Adrenal gland (tissue), 12 donors: ENCODE measurements around the gene PMAIP1. TPM values are rescaled to one million over a fixed set of nuclear protein-coding genes. Genes with fewer than 3 reads are reported as not detected.

Experiments
- DNase-seq, 7 donors: peaks; one replicate each; pipeline ENCODE4 v3.0.0-alpha.2; 2019 to 2020
- H3K27ac ChIP-seq, 5 donors: fragments of 200-600 bp; sonication (generic) in 4 of 5; 1 replicate in 3 of 5; 2 replicates in 2 of 5; pipeline versions ENCODE4 v1.5.1 to v1.8.0; 2016 to 2020; ENCODE audit warnings: mild to moderate bottlenecking in 1 of 5
- H3K27me3 ChIP-seq: fragments of 200-600 bp; 2 replicates; pipeline ENCODE4 v1.8.0; 2021
- H3K36me3 ChIP-seq, 2 donors: fragments of 200-600 bp; replicated peaks in 1 of 2; 1 replicate in 1 of 2; 2 replicates in 1 of 2; pipeline versions ENCODE4 v1.5.1 to v1.8.0; 2018 to 2022
- H3K4me1 ChIP-seq, 2 donors: fragments of 200-600 bp; replicated peaks in 1 of 2; 1 replicate in 1 of 2; 2 replicates in 1 of 2; pipeline versions ENCODE4 v1.5.1 to v1.8.0; 2018 to 2021
- H3K4me3 ChIP-seq, 4 donors: fragments of 200-600 bp; sonication (generic) in 3 of 4; one replicate each; pipeline ENCODE4 v1.5.1; 2016 to 2018
- H3K9me3 ChIP-seq, 3 donors: fragments of 200-600 bp; sonication (generic) in 1 of 3; replicated peaks in 1 of 3; 1 replicate in 2 of 3; 2 replicates in 1 of 3; pipeline versions ENCODE4 v1.5.1 to v1.8.0; 2016 to 2021
- POLR2A ChIP-seq, 2 donors: fragments of 450-650 bp; IDR thresholded peaks; one replicate each; pipeline ENCODE4 v1.6.1; 2017; ENCODE audit warnings: antibody characterized with exemption in 2 of 2, mild to moderate bottlenecking in 2 of 2, moderate library complexity in 1 of 2
- WGBS, 4 donors: extraction: QIAGEN DNeasy Blood & Tissue Kit in 2 of 4; methylation state at CpG; one replicate each; pipeline versions ENCODE4 v1.1.5 to v1.1.7; 2013 to 2017; 5-methylcytosine and 5-hydroxymethylcytosine counted together
- intact Hi-C, 2 donors: fragments of 100-400 bp; cut with DNase I; formaldehyde crosslinking; loops; one replicate each; pipeline versions ENCODE4 v1.14.1 to v1.15.0; 2022 to 2023
- polyA plus RNA-seq, 3 donors: library from polyadenylated mRNA; stranded (reverse); fragments of 200-250 nt in 2 of 3; fragments of 350-450 nt in 1 of 3; fragmentation: Illumina TruSeq in 1 of 3; extraction: RNeasy Lipid Tissue Mini Kit (QIAGEN cat#74804) in 1 of 3; gene quantifications; one replicate each; pipeline ENCODE4 v1.2.3, GENCODE V29; 2013 to 2014
- total RNA-seq, 9 donors: library from RNA; depleted of rRNA in 4 of 9; stranded (reverse); fragments of >200 nt in 4 of 9; fragments of 120-200 nt in 1 of 9; fragmentation: NEBNext Ultra II Directional in 1 of 9; extraction: Animal tissue kit (Norgen Biotek cat#: 25700) in 1 of 9; gene quantifications; one replicate each; pipeline versions ENCODE4 v1.1.0 to v1.2.4, GENCODE V29; 2013 to 2023
- TF ChIP-seq, protein P1 (sequence below), 6 experiments: fragments of 450-650 bp in 4 of 6; fragments of 200-600 bp in 2 of 6; sonication (generic) in 1 of 6; IDR thresholded peaks; 1 replicate in 5 of 6; 2 replicates in 1 of 6; pipeline versions ENCODE4 v1.5.1 to v1.8.0; 2016 to 2021; ENCODE audit warnings: antibody characterized with exemption in 6 of 6, mild to moderate bottlenecking in 2 of 6, moderate library complexity in 1 of 6
- donor health status: healthy with polysubstance abuse.
- donor health status: Bipolar disorder and iron deficiency.
- donor health status: DM: yes; HTN: yes; CAD: no.
- donor health status: DM: no; HTN: no; CAD: no.
- donor health status: DM: no; HTN: no; CAD: no.
- donor health status: DM: yes; HTN: yes; CAD: no.

The PMAIP1 gene
- total and polyA plus RNA-seq, 12 donors: 0.13 to 12.0 (median 0.53) TPM; not detected in 2

GRCh38 chr18:59906203-59906602 lies 6.4 kb downstream of the PMAIP1 start:
- no peak for TF ChIP-seq POLR2A (IDR thresholded peaks at IDR 0.05)
- TF ChIP-seq, protein P1, sequence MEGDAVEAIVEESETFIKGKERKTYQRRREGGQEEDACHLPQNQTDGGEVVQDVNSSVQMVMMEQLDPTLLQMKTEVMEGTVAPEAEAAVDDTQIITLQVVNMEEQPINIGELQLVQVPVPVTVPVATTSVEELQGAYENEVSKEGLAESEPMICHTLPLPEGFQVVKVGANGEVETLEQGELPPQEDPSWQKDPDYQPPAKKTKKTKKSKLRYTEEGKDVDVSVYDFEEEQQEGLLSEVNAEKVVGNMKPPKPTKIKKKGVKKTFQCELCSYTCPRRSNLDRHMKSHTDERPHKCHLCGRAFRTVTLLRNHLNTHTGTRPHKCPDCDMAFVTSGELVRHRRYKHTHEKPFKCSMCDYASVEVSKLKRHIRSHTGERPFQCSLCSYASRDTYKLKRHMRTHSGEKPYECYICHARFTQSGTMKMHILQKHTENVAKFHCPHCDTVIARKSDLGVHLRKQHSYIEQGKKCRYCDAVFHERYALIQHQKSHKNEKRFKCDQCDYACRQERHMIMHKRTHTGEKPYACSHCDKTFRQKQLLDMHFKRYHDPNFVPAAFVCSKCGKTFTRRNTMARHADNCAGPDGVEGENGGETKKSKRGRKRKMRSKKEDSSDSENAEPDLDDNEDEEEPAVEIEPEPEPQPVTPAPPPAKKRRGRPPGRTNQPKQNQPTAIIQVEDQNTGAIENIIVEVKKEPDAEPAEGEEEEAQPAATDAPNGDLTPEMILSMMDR (IDR thresholded peaks at IDR 0.05): no peak
- Histone ChIP-seq H3K4me1 (peaks cover 0 to 9% of the 10 kb centered on the region in 2 donors), H3K4me3 (no peak overlapping the region), H3K27ac (no peak overlapping the region), H3K27me3 (peaks cover 30% of the 10 kb centered on the region), H3K9me3 (no peaks in the 10 kb centered on the region), H3K36me3 (no peaks in the 10 kb centered on the region)
- 72 to 89% (median 83%) methylated on average over 3 of the region's 3 CpGs for WGBS, 4 donors
- intact Hi-C loops: no loop called here
- DNase-seq: no peak

DNA sequence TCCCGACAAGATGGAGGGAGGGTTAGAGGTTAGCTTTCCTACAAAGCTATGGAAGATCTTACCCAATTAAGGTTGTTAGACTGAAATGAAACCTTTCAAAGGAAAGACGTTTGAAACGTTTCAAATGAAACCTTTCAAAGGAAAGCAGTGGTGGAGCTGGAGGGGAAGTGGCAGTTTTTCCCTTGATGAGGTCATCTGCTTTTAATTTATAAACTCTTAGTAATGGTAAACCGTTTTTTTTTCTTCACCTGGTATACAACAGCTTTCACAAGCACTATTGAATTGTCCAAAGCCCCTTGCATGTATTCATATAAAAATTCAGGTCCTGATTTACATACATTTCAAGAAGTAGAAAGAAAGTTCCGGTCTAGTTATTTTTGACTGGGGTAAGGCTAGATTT lies 7.4 kb downstream of the PMAIP1 start:
- intact Hi-C loops: no loop called here
- H3K4me1 ChIP-seq: peaks cover 0 to 12% of the 10 kb centered on the region in 2 donors

GRCh38 chr18:59907660-59908059 lies 7.9 kb downstream of the PMAIP1 start:
- DNase-seq: no peak
- TF ChIP-seq, protein P1 (IDR thresholded peaks at IDR 0.05): no peak
- TF ChIP-seq POLR2A (IDR thresholded peaks at IDR 0.05): no peak
- 79 to 88% (median 84%) methylated on average over 4 of the region's 4 CpGs for WGBS, 4 donors
- Histone ChIP-seq H3K27me3 (peaks cover 24% of the 10 kb centered on the region), H3K9me3 (no peaks in the 10 kb centered on the region), H3K4me1 (peaks cover 0 to 12% of the 10 kb centered on the region in 2 donors), H3K27ac (no peak overlapping the region), H3K36me3 (no peaks in the 10 kb centered on the region), H3K4me3 (no peak overlapping the region)
- intact Hi-C loops: no loop called here

More for the DNA sequence above, 7.4 kb downstream of the PMAIP1 start:
- H3K27ac ChIP-seq: no peak overlapping the region
- no peak for DNase-seq
- no peaks in the 10 kb centered on the region for H3K9me3 ChIP-seq
- no peak overlapping the region for H3K4me3 ChIP-seq
- peaks cover 24% of the 10 kb centered on the region for H3K27me3 ChIP-seq
- H3K36me3 ChIP-seq: no peaks in the 10 kb centered on the region
- no peak for TF ChIP-seq POLR2A (IDR thresholded peaks at IDR 0.05)
- TF ChIP-seq, protein P1 (IDR thresholded peaks at IDR 0.05): no peak
- WGBS, 4 donors: 49 to 53% (median 50%) methylated on average over 5 of the region's 5 CpGs

GRCh38 chr18:59908799-59909198 lies 9.0 kb downstream of the PMAIP1 start:
- Histone ChIP-seq H3K4me3 (no peak overlapping the region), H3K4me1 (peaks cover 0 to 12% of the 10 kb centered on the region in 2 donors), H3K9me3 (no peaks in the 10 kb centered on the region), H3K36me3 (no peaks in the 10 kb centered on the region), H3K27ac (no peak overlapping the region), H3K27me3 (peaks cover 19% of the 10 kb centered on the region)
- intact Hi-C loops: no loop called here
- TF ChIP-seq POLR2A (IDR thresholded peaks at IDR 0.05): no peak
- TF ChIP-seq, protein P1 (IDR thresholded peaks at IDR 0.05): no peak
- DNase-seq: no peak
- WGBS, 4 donors: 58 to 76% (median 69%) methylated on average over 7 of the region's 7 CpGs
